Uterus (tissue), 4 donors: Measurements from ENCODE around the gene FAM3A. TPM values are rescaled to one million over a fixed set of nuclear protein-coding genes. Genes with fewer than 3 reads are reported as not detected.

Experiments
- DNase-seq, 2 donors: peaks; one replicate each; pipeline ENCODE4 v3.0.0-alpha.2; 2019 to 2020
- H3K27ac ChIP-seq, 2 donors: fragments of 200-600 bp; sonication (generic); 1 replicate in 1 of 2; 2 replicates in 1 of 2; pipeline ENCODE4 v1.5.1; 2016 to 2018
- H3K27me3 ChIP-seq, 2 donors: fragments of 200-600 bp; sonication (generic); one replicate each; pipeline ENCODE4 v1.5.1; 2018 to 2019; ENCODE audit warnings: control low read depth in 1 of 2
- H3K36me3 ChIP-seq, 2 donors: fragments of 200-600 bp; sonication (generic); one replicate each; pipeline ENCODE4 v1.5.1; 2019; ENCODE audit warnings: control low read depth in 1 of 2
- H3K4me1 ChIP-seq, 2 donors: fragments of 200-600 bp; sonication (generic); one replicate each; pipeline ENCODE4 v1.5.1; 2018 to 2019; ENCODE audit warnings: control low read depth in 1 of 2
- H3K4me3 ChIP-seq, 2 donors: fragments of 200-600 bp; sonication (generic); 1 replicate in 1 of 2; 2 replicates in 1 of 2; pipeline ENCODE4 v1.5.1; 2018 to 2019; ENCODE audit warnings: mild to moderate bottlenecking in 1 of 2
- H3K9me3 ChIP-seq, 2 donors: fragments of 200-600 bp; sonication (generic); one replicate each; pipeline ENCODE4 v1.5.1; 2019; ENCODE audit warnings: control low read depth in 1 of 2
- POLR2A ChIP-seq, 2 donors: fragments of 450-650 bp; IDR thresholded peaks; one replicate each; pipeline ENCODE4 v1.6.1; 2016; ENCODE audit warnings: antibody characterized with exemption in 2 of 2, mild to moderate bottlenecking in 1 of 2, moderate library complexity in 1 of 2
- intact Hi-C: fragments of 100-400 bp; cut with DNase I; formaldehyde crosslinking; loops from one replicate; pipeline ENCODE4 v1.15.1; 2023; ENCODE audit warnings: low total_unique reads
- total RNA-seq, 4 donors: library from RNA; depleted of rRNA in 3 of 4; stranded (reverse); fragments of >200 nt in 3 of 4; gene quantifications; one replicate each; pipeline versions ENCODE4 v1.1.0 to v1.2.4, GENCODE V29; 2014 to 2023
- TF ChIP-seq, protein P1 (sequence below), 4 experiments: fragments of 200-600 bp in 2 of 4; fragments of 450-650 bp in 2 of 4; sonication (generic) in 2 of 4; IDR thresholded peaks; one replicate each; pipeline ENCODE4 v1.5.1; 2016 to 2019; ENCODE audit warnings: antibody characterized with exemption in 4 of 4, mild to moderate bottlenecking in 2 of 4, moderate library complexity in 1 of 4
- donor health status: DM: yes; HTN: yes; CAD: no.

The FAM3A gene
- total RNA-seq, 4 donors from 2014 or later, result 5.1 to 55.9 (median 15.4) TPM

DNA sequence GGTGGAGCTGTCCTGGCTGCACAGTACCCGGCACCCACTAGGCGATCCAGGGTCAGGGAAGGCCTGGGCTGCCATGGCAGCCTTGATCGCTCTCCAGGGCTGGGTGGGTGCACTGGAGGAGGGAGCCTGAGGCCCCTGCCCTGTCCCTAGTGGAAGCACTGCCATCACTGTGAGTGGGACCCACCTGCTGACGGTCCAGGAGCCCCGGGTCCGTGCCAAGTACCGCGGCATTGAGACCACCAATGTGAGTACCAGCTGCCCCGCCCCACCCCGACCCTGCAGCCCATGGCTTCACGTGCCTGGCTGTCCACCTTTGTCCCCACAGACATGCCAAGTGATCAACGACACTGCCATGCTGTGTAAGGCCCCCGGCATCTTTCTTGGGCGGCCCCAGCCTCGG lies 49.1 kb downstream of the FAM3A start:
- no peaks in the 10 kb centered on the region for H3K9me3 ChIP-seq
- TF ChIP-seq, protein P1, sequence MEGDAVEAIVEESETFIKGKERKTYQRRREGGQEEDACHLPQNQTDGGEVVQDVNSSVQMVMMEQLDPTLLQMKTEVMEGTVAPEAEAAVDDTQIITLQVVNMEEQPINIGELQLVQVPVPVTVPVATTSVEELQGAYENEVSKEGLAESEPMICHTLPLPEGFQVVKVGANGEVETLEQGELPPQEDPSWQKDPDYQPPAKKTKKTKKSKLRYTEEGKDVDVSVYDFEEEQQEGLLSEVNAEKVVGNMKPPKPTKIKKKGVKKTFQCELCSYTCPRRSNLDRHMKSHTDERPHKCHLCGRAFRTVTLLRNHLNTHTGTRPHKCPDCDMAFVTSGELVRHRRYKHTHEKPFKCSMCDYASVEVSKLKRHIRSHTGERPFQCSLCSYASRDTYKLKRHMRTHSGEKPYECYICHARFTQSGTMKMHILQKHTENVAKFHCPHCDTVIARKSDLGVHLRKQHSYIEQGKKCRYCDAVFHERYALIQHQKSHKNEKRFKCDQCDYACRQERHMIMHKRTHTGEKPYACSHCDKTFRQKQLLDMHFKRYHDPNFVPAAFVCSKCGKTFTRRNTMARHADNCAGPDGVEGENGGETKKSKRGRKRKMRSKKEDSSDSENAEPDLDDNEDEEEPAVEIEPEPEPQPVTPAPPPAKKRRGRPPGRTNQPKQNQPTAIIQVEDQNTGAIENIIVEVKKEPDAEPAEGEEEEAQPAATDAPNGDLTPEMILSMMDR (IDR thresholded peaks at IDR 0.05), result no peak
- TF ChIP-seq POLR2A (IDR thresholded peaks at IDR 0.05), result no peak
- DNase-seq, result no peak
- no peak overlapping the region for H3K4me3 ChIP-seq
- H3K4me1 ChIP-seq, result no peaks in the 10 kb centered on the region
- H3K27me3 ChIP-seq, result no peaks in the 10 kb centered on the region
- intact Hi-C loops, result no loop called here
- no peaks in the 10 kb centered on the region for H3K36me3 ChIP-seq
- no peak overlapping the region for H3K27ac ChIP-seq

DNA sequence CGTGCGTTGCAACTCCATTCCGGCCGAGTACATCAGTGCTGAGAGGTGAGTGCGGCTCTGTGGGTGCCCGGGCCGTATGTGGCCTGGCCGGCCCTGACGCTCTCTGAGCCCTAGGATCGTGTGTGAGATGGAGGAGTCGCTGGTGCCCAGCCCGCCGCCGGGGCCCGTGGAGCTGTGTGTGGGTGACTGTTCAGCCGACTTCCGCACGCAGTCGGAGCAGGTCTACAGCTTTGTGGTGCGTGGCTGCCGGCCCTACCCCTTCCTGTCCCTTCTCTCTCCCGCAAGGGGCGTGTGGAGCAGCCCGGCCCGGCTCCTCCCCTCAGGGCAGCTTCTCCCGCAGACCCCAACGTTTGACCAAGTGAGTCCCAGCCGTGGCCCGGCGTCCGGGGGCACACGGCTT lies 50.0 kb downstream of the FAM3A start:
- Histone ChIP-seq H3K4me1 (no peaks in the 10 kb centered on the region), H3K27me3 (no peaks in the 10 kb centered on the region), H3K27ac (no peak overlapping the region), H3K36me3 (no peaks in the 10 kb centered on the region), H3K4me3 (no peak overlapping the region), H3K9me3 (no peaks in the 10 kb centered on the region)
- TF ChIP-seq, protein P1 (IDR thresholded peaks at IDR 0.05), result no peak
- intact Hi-C loops, result no loop called here
- no peak for DNase-seq

DNA sequence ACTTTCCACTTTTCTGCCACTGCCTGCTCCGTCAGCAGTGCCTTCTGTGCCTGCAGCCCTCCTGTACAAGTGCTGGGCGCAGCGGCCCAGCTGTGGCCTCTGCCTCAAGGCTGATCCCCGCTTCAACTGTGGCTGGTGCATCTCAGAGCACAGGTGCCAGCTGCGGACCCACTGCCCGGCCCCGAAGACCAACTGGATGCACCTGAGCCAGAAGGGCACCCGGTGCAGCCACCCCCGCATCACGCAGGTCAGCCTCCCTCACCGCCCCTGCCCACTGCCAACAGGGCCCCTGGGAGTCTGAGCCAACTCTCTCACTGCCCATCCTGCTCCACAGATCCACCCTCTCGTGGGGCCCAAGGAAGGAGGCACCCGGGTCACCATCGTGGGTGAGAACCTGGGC lies 50.4 kb downstream of the FAM3A start:
- Histone ChIP-seq H3K9me3 (no peaks in the 10 kb centered on the region), H3K4me3 (no peak overlapping the region), H3K4me1 (no peaks in the 10 kb centered on the region), H3K27me3 (no peaks in the 10 kb centered on the region), H3K36me3 (no peaks in the 10 kb centered on the region), H3K27ac (no peak overlapping the region)
- intact Hi-C loops, result no loop called here
- no peak for TF ChIP-seq POLR2A (IDR thresholded peaks at IDR 0.05)
- DNase-seq, result no peak

DNA sequence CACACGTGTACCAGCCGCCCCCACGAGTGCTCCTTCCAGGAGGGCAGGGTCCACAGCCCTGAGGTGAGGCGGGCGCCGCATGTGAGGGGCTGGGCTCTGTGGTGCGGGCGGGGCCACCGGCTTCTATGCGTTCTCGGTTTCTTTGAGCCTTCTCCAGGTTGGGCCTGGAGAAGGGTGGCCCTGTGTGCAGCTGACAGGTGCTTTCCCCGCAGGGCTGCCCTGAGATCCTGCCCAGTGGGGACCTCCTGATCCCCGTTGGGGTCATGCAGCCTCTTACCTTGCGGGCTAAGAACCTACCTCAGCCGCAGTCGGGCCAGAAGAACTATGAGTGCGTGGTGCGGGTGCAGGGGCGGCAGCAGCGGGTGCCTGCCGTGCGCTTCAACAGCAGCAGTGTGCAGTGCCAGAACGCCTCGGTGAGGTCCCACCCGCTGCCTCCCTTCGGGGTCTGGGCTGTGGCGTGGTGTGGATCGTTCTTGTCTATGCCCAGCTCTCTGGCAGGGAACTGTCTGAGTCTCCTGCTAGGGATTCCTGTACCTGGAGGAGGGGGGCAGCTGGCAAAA lies 51.1 kb downstream of the FAM3A start:
- Histone ChIP-seq H3K27ac (no peak overlapping the region), H3K9me3 (no peaks in the 10 kb centered on the region), H3K36me3 (no peaks in the 10 kb centered on the region), H3K4me1 (no peaks in the 10 kb centered on the region), H3K4me3 (no peak overlapping the region), H3K27me3 (no peaks in the 10 kb centered on the region)
- TF ChIP-seq, protein P1 (IDR thresholded peaks at IDR 0.05), result no peak
- TF ChIP-seq POLR2A (IDR thresholded peaks at IDR 0.05), result no peak
- intact Hi-C loops, result no loop called here
- no peak for DNase-seq

DNA sequence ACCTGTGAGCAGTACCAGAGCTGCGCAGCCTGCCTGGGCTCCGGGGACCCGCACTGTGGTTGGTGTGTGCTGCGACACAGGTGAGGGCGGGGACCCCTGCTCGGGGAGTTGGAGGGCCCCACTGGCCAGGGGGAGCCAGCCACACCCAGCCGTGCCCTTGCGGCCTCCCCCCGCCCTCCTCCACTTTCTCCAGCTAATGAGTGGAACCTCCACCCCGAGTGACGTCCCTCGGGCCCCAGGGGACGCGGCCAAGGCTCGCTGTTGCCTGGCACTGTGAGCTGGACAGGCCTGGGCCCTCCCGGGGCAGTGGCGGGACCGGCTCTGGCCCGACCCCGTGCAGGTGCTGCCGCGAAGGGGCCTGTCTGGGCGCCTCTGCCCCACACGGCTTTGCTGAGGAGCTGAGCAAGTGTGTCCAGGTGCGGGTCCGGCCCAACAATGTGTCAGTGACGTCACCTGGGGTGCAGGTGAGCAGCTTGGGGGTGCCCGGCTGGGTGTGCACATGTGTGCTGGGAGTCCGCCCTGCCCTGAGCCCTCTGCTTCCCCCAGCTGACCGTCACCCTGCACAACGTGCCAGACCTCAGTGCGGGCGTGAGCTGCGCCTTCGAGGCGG lies 52.3 kb downstream of the FAM3A start:
- TF ChIP-seq, protein P1 (IDR thresholded peaks at IDR 0.05), result no peak
- intact Hi-C loops, result no loop called here
- Histone ChIP-seq H3K9me3 (no peaks in the 10 kb centered on the region), H3K27ac (no peak overlapping the region), H3K36me3 (no peaks in the 10 kb centered on the region), H3K27me3 (no peaks in the 10 kb centered on the region), H3K4me1 (no peaks in the 10 kb centered on the region), H3K4me3 (no peak overlapping the region)
- DNase-seq, result no peak

DNA sequence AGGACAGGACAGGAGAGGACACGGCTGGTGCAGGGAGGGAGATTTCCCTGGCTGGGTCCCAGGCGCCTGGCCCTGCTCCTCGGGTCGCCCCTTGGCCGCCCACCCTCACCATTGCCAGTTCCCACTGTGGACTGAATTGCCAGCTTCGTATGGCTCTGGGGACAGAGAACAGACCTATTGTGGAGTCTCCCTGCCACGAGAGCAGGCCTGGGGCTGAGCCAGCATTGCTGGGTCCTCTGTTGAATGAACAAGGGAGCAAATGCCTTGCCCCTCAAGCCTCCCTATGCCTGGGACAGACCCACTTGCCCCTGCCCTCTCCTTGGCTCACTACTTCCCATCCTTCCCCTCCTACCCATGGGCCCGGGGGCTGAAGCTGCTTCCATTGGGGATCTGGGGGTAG lies 53.6 kb downstream of the FAM3A start:
- no peak overlapping the region for H3K27ac ChIP-seq
- no peaks in the 10 kb centered on the region for H3K36me3 ChIP-seq
- H3K4me3 ChIP-seq, result no peak overlapping the region
- no peaks in the 10 kb centered on the region for H3K27me3 ChIP-seq
- TF ChIP-seq, protein P1 (IDR thresholded peaks at IDR 0.05), result no peak
- TF ChIP-seq POLR2A (IDR thresholded peaks at IDR 0.05), result no peak
- DNase-seq, result no peak
- no peaks in the 10 kb centered on the region for H3K9me3 ChIP-seq
- no peaks in the 10 kb centered on the region for H3K4me1 ChIP-seq
- intact Hi-C loops, result no loop called here
